ENCODE data around the gene DENND10. TPM values are rescaled to one million over a fixed set of nuclear protein-coding genes. Genes with fewer than 3 reads are reported as not detected.
A peak's percentile ranks its signal among the peaks of the same experiment; 100 is the strongest.

The DENND10 gene
- total RNA-seq, 1 donor from 2014 or later, result 42.2 TPM

DNA sequence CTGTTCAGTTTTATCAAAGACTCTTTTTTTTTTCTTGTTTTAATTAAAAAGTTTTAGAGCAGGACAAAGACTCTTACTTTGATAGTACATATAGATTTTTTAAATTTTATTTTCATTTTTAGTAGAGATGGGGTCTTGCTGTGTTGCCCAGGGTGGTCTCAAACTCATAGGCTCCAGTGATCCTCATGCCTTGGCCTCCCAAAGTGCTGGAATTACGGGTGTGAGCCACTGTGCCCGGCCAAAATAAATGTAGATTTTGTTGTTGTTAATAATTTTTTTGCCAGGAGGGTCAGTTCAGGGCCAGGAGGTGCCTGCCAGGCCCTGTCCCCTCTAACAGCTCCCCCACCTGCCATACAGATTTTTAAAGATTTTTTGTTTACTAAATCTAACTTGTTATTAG lies 17.0 kb downstream of the DENND10 start:
- H3K36me3 ChIP-seq, result peaks cover 0 to 77% of the 10 kb centered on the region in 2 donors
- intact Hi-C loops (cut with DNase I), result no loop called here
- H3K27ac ChIP-seq, result no peak overlapping the region
- H3K4me3 ChIP-seq, result no peak overlapping the region
- H3K27me3 ChIP-seq, result no peaks in the 10 kb centered on the region
- no peaks in the 10 kb centered on the region for H3K4me1 ChIP-seq
- no peaks in the 10 kb centered on the region for H3K9me3 ChIP-seq
- TF ChIP-seq, protein P1, sequence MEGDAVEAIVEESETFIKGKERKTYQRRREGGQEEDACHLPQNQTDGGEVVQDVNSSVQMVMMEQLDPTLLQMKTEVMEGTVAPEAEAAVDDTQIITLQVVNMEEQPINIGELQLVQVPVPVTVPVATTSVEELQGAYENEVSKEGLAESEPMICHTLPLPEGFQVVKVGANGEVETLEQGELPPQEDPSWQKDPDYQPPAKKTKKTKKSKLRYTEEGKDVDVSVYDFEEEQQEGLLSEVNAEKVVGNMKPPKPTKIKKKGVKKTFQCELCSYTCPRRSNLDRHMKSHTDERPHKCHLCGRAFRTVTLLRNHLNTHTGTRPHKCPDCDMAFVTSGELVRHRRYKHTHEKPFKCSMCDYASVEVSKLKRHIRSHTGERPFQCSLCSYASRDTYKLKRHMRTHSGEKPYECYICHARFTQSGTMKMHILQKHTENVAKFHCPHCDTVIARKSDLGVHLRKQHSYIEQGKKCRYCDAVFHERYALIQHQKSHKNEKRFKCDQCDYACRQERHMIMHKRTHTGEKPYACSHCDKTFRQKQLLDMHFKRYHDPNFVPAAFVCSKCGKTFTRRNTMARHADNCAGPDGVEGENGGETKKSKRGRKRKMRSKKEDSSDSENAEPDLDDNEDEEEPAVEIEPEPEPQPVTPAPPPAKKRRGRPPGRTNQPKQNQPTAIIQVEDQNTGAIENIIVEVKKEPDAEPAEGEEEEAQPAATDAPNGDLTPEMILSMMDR (IDR thresholded peaks at IDR 0.05), result no peak
- TF ChIP-seq POLR2AphosphoS5 (IDR thresholded peaks at IDR 0.05; ENCODE audit: insufficient read depth in 1 of 2, low read depth in 1 of 2) (no peak), POLR2A (IDR thresholded peaks at IDR 0.05) (no peak)
- no peak for DNase-seq (ENCODE audit: extremely low spot score in 2 of 2)

DNA sequence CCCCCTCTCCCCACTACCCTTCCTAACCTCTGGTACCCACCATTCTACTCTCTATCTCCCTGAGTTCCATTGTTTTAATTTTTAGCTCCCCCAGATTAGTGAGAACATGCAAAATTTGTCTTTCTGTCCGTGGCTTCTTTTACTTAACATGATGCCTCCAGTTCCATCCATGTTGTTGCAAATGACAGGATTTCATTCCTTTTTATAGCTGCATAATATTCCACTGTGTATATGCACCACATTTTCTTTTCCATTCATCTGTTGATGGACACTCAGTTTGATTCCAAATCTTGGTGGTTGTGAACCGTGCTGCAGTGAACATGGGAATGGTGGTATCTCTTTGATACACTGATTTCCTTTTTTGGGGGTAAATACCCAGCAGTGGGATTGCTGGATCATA lies 22.0 kb downstream of the DENND10 start:
- Histone ChIP-seq H3K9me3 (no peaks in the 10 kb centered on the region), H3K36me3 (peaks cover 0 to 84% of the 10 kb centered on the region in 2 donors), H3K4me3 (no peak overlapping the region), H3K4me1 (no peaks in the 10 kb centered on the region), H3K27me3 (no peaks in the 10 kb centered on the region), H3K27ac (no peak overlapping the region)
- no peak for DNase-seq (ENCODE audit: extremely low spot score in 2 of 2)
- no peak for TF ChIP-seq POLR2A (IDR thresholded peaks at IDR 0.05)
- TF ChIP-seq, protein P1 (IDR thresholded peaks at IDR 0.05), result no peak
- no peak for TF ChIP-seq POLR2AphosphoS5 (IDR thresholded peaks at IDR 0.05; ENCODE audit: insufficient read depth in 1 of 2, low read depth in 1 of 2)
- intact Hi-C loops (cut with DNase I), result no loop called here

DNA sequence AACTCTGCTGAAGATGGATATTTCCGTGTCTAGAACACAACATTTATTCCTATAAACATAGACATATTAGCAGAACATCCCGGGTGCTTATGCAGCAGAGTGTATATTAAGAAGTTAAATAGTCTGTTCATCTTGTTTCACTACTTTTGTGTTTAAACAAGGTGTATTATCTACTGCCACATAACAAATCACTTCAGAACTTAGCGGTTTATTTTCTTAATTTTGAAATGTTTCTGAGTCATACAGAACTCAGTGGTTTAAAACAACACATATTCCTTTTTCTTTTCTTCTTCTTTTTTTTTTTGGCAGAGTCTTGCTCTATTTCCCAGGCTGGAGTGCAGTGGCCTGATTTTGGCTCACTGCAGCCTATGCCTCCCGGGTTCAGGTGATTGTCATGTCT lies 25.8 kb downstream of the DENND10 start:
- no peaks in the 10 kb centered on the region for H3K9me3 ChIP-seq
- intact Hi-C loops (cut with DNase I), result no loop called here
- no peaks in the 10 kb centered on the region for H3K27me3 ChIP-seq
- TF ChIP-seq POLR2A (IDR thresholded peaks at IDR 0.05), result no peak
- no peak for TF ChIP-seq POLR2AphosphoS5 (IDR thresholded peaks at IDR 0.05; ENCODE audit: insufficient read depth in 1 of 2, low read depth in 1 of 2)
- TF ChIP-seq, protein P1 (IDR thresholded peaks at IDR 0.05), result no peak
- H3K4me1 ChIP-seq, result no peaks in the 10 kb centered on the region
- H3K27ac ChIP-seq, result no peak overlapping the region
- H3K4me3 ChIP-seq, result no peak overlapping the region
- DNase-seq (ENCODE audit: extremely low spot score in 2 of 2), result no peak
- H3K36me3 ChIP-seq, result peaks cover 0 to 72% of the 10 kb centered on the region in 2 donors

DNA sequence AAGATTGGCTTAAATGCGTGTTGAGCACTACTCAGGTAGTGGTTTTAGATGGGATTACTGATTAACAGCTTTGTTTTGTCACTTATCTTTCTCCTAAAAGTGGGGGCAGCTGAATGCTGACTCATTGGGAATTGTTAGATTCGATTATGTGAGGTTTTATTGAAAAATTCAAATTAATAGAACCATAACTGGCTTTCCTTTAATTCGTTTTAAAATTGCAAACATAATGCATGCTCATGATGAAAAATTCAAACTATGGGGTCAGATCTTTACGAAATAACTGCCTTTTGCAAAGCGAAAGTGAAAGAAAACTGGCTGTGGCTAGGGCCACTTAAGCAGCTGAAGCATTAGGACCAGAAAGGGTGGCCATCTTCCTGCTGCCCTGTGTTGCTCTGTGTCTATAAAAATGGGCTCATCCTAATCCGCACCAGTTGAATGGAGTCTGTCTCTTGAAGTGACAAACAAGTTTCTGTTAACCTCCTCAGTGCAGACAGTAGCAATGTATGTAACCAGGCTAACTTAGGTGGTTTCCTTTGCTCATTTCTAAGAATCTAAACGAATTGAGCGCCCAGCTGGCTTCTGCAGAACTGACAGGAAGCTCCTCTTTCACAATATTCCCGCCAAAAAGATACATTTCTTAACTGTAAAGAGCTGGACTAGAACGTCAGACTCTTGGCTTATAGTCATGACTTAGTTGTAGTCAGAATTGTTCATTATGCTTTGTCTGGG lies 27.8 kb downstream of the DENND10 start:
- Histone ChIP-seq H3K4me1 (no peaks in the 10 kb centered on the region), H3K27ac (peak overlapping the region; percentile 46), H3K4me3 (peak overlapping the region; percentile 18 to 29), H3K27me3 (no peaks in the 10 kb centered on the region), H3K9me3 (no peaks in the 10 kb centered on the region), H3K36me3 (peaks cover 0 to 57% of the 10 kb centered on the region in 2 donors)
- intact Hi-C loops (cut with DNase I), result no loop called here
- DNase-seq (ENCODE audit: extremely low spot score in 2 of 2), result no peak
- TF ChIP-seq POLR2AphosphoS5 (IDR thresholded peaks at IDR 0.05; ENCODE audit: insufficient read depth in 1 of 2, low read depth in 1 of 2), result no peak
- TF ChIP-seq, protein P1 (IDR thresholded peaks at IDR 0.05), result no peak
- no peak for TF ChIP-seq POLR2A (IDR thresholded peaks at IDR 0.05)
